ENCODE results near the gene OCIAD1. TPM values are rescaled to one million over a fixed set of nuclear protein-coding genes. Genes with fewer than 3 reads are reported as not detected.
A peak's percentile ranks its signal among the peaks of the same experiment; 100 is the strongest.

OCIAD1 gene, protein sequence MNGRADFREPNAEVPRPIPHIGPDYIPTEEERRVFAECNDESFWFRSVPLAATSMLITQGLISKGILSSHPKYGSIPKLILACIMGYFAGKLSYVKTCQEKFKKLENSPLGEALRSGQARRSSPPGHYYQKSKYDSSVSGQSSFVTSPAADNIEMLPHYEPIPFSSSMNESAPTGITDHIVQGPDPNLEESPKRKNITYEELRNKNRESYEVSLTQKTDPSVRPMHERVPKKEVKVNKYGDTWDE
- 10 to 100 TPM; 73.7 to 95.8 (median 78.9) TPM for total RNA-seq

GRCh38 chr4:48830706-48831531, at the start of gene OCIAD1:
Gene OCIAD1 (plus strand): TSS chr4:48831088. CDS start chr4:48832625, 1,537 bp downstream.
- peaks cover 15 to 26% (median 18%) of the 10 kb centered on the region in 4 donors for H3K36me3 ChIP-seq
- TF ChIP-seq POLR2AphosphoS5 (IDR thresholded peaks at IDR 0.05) = peak; percentile 80 to 98
- TF ChIP-seq CTCF (IDR thresholded peaks at IDR 0.05) = no peak
- peak within 1 kb of the TSS; percentile 91 to 93 (median 91) for H3K27ac ChIP-seq (replicated peaks in 1 of 4)
- H3K27me3 ChIP-seq = peaks cover 0 to 2% (median 0%) of the 10 kb centered on the region in 4 donors
- peak within 1 kb of the TSS; percentile 79 to 96 (median 86) for H3K4me3 ChIP-seq
- WGBS = under 1% methylated on average over 55 of the region's 56 CpGs
- peaks cover 16 to 32% (median 22%) of the 10 kb centered on the region in 4 donors for H3K4me1 ChIP-seq
- peak; percentile 98 for DNase-seq (ENCODE audit: extremely low spot score)
- intact Hi-C loops (cut with DNase I) = loop anchor here (2.0 to 10.0 kb wide), 3 partner anchors 50 to 486 kb away; partner anchors contain the start of genes FRYL and SLAIN2
- H3K9me3 ChIP-seq = no peaks in the 10 kb centered on the region

- TF ChIP-seq CTCF (IDR thresholded peaks at IDR 0.05) (no peak), POLR2A (IDR thresholded peaks at IDR 0.05; ENCODE audit: low read depth) (no peak), POLR2AphosphoS5 (IDR thresholded peaks at IDR 0.05) (no peak), EP300 (IDR thresholded peaks at IDR 0.05) (no peak)
- Histone ChIP-seq H3K36me3 (no peaks in the 10 kb centered on the region), H3K27ac (replicated peaks in 1 of 4) (no peak overlapping the region), H3K4me3 (no peak overlapping the region), H3K27me3 (no peaks in the 10 kb centered on the region), H3K9me3 (no peaks in the 10 kb centered on the region), H3K4me1 (peaks cover 6 to 25% (median 23%) of the 10 kb centered on the region in 4 donors)
- DNase-seq (ENCODE audit: extremely low spot score) = no peak
- intact Hi-C loops (cut with DNase I) = loop anchor here (2.0 kb wide), 1 partner anchor 49 kb away; the partner anchor contains the start of gene OCIAD1
Observed at GRCh38 chr4:48781968-48782367, 48.9 kb upstream of the OCIAD1 start.

DNA sequence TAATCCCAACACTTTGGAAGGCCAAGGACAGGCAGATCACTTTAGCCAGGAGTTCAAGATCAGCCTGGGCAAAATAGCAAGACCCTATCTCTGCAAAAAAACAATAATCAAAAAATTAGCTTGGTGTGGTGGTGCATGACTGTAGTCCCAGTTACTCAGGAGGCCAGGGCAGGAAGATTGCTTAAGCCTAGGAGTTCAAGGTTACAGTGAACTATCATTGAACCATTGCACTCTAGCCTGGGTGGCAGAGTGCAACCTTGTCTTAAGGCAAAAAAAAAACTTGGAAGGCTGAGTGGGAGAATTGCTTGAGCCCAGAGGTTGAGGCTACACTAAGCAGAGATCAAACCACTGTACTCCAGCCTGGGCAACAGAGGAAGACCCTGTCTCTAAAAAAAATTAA, 45.6 kb upstream of the OCIAD1 start:
- intact Hi-C loops (cut with DNase I) = no loop called here
- TF ChIP-seq CTCF (IDR thresholded peaks at IDR 0.05) = no peak
- TF ChIP-seq POLR2A (IDR thresholded peaks at IDR 0.05; ENCODE audit: low read depth) = no peak
- no peak for TF ChIP-seq POLR2AphosphoS5 (IDR thresholded peaks at IDR 0.05)
- no peak for TF ChIP-seq EP300 (IDR thresholded peaks at IDR 0.05)
- DNase-seq (ENCODE audit: extremely low spot score) = no peak
- Histone ChIP-seq H3K4me3 (no peak overlapping the region), H3K4me1 (peaks cover 0 to 8% (median 6%) of the 10 kb centered on the region in 4 donors), H3K27ac (replicated peaks in 1 of 4) (no peak overlapping the region), H3K9me3 (no peaks in the 10 kb centered on the region), H3K36me3 (no peaks in the 10 kb centered on the region), H3K27me3 (no peaks in the 10 kb centered on the region)

DNA sequence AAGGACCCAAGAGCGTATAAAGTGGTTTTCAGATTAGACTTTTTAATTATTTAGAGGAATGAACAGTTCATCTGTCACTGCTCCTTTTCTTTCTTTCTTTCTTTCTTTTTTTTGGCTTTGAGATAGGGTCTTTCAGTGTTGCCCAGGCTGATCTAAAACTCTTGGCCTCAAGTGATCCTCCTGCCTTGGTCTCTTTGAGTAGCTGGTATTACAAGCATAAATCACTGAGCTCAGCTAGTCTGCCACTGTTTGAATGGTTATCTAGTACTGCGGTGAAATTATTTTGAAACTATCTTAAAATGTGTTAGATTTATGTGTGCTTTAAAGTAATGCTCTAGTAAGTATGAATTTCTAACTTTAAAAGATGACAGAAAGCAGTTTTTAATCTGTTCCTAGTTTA, 44.3 kb upstream of the OCIAD1 start:
- WGBS = 84% methylated on average over 2 of the region's 2 CpGs
- no peaks in the 10 kb centered on the region for H3K9me3 ChIP-seq
- TF ChIP-seq EP300 (IDR thresholded peaks at IDR 0.05) = no peak
- TF ChIP-seq POLR2AphosphoS5 (IDR thresholded peaks at IDR 0.05) = no peak
- no peak for TF ChIP-seq POLR2A (IDR thresholded peaks at IDR 0.05; ENCODE audit: low read depth)
- TF ChIP-seq CTCF (IDR thresholded peaks at IDR 0.05) = no peak
- H3K27ac ChIP-seq (replicated peaks in 1 of 4) = no peak overlapping the region
- no peaks in the 10 kb centered on the region for H3K27me3 ChIP-seq
- intact Hi-C loops (cut with DNase I) = no loop called here
- peaks cover 0 to 1% (median under 1%) of the 10 kb centered on the region in 4 donors for H3K4me1 ChIP-seq
- no peak overlapping the region for H3K4me3 ChIP-seq
- H3K36me3 ChIP-seq = no peaks in the 10 kb centered on the region
- no peak for DNase-seq (ENCODE audit: extremely low spot score)
